ENCODE measurements around the gene FOXL1.

The FOXL1 gene

DNA sequence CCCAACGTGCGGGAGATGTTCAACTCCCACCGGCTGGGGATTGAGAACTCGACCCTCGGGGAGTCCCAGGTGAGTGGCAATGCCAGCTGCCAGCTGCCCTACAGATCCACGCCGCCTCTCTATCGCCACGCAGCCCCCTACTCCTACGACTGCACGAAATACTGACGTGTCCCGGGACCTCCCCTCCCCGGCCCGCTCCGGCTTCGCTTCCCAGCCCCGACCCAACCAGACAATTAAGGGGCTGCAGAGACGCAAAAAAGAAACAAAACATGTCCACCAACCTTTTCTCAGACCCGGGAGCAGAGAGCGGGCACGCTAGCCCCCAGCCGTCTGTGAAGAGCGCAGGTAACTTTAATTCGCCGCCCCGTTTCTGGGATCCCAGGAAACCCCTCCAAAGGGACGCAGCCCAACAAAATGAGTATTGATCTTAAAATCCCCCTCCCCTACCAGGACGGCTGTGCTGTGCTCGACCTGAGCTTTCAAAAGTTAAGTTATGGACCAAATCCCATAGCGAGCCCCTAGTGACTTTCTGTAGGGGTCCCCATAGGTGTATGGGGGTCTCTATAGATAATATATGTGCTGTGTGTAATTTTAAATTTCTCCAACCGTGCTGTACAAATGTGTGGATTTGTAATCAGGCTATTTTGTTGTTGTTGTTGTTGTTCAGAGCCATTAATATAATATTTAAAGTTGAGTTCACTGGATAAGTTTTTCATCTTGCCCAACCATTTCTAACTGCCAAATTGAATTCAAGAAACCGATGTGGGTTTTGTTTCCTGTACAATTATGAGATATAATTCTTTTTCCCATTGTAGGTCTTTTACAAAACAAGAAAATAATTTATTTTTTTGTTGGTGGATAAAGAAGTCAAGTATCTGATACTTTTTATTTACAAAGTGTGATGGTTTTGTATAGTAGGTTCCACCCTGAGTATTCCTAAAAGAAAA is 9.4 kb upstream of the FOXL1 start:
- DNase-seq (ENCODE audit: low read depth), result no peak

DNA sequence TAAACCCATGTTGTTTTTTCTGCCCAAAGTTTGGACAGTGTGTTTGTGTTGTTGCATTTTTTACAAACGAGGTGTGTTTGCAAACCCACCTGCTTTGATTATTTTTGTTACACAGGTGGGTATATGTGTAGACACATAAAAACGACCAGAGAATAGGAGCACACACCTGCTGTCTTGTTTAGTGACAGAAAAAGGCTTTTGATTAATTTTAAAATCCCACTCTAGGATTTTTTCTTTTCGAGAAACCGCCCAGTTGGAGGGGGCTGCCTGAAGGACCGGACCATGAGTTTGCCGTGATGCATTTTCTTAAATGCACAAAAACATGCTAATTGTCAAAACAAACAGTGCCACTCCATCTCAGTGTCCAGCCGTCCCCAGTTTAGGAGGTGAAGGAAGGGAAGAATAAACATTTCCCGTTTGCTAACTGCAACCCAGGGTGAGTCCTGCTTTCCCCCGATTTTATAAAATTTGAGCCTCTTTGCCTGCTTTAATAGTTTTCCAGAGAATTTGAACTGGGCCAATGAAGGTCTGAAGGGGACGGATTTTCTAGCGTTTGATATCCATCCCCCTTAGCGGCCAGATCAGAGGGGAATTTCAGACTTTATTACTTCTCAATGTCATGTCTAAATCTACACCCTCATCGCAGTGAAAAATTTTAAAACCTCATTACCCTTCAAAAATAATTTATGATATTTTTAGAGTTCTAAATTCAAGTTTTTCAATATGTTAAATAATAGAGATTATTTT is 8.5 kb upstream of the FOXL1 start:
- no peak for DNase-seq (ENCODE audit: low read depth)

GRCh38 chr16:86570558-86571529 is 7.5 kb upstream of the FOXL1 start:
- no peak for DNase-seq (ENCODE audit: low read depth)

GRCh38 chr16:86571530-86571915 is 6.8 kb upstream of the FOXL1 start:
- DNase-seq (ENCODE audit: low read depth), result no peak

DNA sequence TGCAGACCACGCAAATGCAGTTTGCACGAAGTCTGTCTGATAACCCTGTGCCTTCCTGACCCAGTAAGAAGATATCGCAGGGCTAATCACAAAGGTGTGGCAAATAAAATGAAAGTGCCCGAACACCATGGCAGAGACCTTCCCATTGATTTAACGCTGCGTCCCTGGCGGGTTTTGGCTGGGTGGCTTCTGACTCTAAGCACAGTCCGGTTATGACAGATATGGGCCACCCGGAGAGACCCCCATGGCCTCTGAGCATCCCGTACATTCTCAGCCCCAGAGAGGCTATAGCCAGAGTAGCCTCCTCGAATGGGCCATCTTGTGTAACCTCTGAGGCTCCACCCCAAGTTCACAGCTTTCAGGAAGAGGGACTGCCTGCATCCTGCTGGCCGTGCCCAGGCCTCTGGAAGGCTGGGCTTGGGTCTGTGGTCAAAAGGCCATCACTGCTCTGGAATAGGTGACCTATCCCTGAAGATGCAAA is 6.3 kb upstream of the FOXL1 start:
- DNase-seq (ENCODE audit: low read depth), result no peak

GRCh38 chr16:86572606-86573005 is 5.7 kb upstream of the FOXL1 start:
- no peak for DNase-seq (ENCODE audit: low read depth)

GRCh38 chr16:86573215-86573614 is 5.1 kb upstream of the FOXL1 start:
- DNase-seq (ENCODE audit: low read depth), result no peak

DNA sequence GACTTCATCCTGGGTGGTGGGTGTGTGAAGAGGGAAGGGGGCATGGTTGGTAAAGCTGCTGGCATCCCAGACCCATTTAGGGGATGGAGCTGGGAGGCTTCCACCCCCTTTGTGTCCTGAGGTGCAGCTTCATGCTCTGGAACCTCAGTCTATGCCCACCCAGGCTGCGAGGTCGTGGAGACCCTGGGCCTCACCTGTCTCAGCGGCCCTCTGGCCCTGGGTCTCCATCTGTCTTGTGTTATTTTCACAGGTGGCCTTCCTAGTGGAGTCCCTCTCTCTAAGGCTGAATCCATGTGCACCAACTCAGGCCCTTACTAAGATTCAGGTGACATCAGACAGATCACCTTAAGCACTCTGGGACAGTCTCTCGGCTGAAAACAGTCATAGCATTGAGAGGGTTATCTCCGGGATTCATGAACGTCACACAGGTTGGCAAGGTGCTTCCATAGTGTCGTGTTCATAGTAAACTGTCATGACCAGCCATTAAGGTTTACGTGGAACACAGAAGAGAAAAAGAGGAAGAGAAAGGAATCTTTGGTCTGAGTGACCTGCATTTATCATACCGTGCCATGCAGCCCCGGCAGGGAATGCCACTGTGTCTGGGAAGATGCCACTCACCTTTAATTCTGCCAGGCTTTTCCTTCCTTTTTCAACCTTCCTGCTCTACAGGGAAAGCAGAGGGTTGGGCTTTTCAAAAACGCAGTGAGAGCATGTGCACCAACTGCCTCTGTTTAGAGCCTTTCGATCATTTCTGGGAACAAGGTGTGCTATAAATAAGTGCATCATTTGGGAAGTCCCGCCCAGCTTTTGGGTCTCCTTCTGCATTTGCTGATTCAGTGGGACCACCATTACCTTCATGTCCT is 4.5 kb upstream of the FOXL1 start:
- DNase-seq (ENCODE audit: low read depth), result no peak

DNA sequence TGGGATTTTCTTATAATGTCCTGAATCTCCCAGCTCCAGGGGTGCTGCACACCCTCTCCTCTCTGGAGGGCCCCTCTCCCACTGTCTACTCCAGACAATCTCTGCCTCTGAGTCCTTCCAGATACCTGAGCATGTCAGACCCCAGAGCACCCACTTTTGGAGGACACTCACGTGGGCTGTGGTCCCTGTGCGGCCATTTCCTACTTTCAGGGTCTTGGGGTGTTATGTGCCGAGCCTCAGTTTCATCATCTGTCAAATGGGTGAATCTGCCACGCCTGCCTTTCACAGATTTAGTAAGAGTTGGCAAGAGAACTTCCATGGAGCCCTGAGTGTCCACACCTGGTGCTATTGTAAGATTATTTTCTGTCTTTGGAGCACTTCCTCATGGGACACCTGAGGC is 3.7 kb upstream of the FOXL1 start:
- no peak for DNase-seq (ENCODE audit: low read depth)

DNA sequence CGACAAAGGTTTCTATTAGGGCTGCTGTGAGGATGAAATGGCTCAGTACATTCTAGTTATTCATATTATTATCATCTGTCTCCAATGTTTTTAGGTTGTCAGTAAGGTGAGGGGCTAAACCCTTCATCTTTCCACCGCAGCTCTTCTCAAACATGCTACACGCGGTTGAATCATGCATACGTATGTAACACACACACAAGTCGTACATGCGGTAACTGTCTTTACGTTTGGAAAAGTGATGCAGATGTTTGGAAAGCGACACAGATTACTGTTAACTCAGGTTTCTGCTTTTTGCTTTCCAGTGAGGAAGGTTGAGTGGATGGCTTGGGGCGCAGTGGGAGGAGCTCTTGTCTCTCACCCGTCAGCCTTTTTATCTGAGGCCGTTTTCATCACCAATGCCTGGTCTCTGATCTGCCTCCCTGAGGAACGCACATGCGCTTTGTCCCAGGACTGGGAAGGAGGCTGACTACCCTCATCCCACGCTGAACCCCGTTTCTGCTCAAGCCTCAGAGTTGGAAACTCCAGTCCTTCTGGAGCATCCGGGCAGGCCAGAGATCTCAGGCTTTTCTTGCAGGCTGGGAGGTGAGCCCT is 3.2 kb upstream of the FOXL1 start:
- no peak for DNase-seq (ENCODE audit: low read depth)

GRCh38 chr16:86575754-86576557 is 2.4 kb upstream of the FOXL1 start:
- DNase-seq (ENCODE audit: low read depth), result no peak

- no peak for DNase-seq (ENCODE audit: low read depth)
Measured at GRCh38 chr16:86576591-86577313, 1.6 kb upstream of the FOXL1 start.

GRCh38 chr16:86577314-86577971 is 906 bp upstream of the FOXL1 start:
- no peak for DNase-seq (ENCODE audit: low read depth)

- no peak for DNase-seq (ENCODE audit: low read depth)
Measured at GRCh38 chr16:86578611-86579267, 390 bp downstream of the FOXL1 start.

DNA sequence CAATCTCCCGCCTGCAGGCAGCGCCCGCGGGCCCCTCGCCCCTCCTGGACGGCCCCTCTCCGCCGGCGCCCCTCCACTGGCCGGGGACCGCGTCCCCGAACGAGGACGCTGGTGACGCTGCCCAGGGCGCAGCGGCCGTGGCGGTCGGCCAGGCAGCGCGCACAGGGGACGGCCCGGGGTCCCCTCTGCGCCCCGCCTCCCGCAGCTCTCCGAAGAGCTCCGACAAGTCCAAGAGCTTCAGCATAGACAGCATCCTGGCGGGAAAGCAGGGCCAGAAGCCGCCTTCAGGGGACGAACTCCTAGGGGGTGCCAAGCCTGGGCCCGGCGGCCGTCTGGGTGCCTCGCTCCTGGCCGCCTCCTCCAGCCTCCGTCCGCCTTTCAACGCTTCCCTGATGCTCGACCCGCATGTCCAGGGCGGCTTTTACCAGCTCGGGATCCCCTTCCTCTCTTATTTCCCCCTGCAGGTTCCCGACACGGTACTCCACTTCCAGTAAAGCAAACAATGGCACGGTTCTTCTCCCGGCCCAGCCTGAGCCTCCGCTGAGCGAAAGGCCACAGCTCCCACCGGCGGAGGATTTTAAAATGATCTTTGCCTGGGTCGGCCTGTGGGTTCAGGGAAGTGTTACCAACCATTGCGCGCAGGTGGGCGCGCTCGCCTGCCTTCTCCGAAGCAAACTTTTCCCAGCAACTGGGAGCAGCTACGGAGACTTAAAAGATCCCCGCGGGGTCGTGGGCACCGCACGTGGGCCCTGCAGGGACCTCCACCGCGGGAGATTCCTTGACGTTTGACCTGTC is 1.1 kb downstream of the FOXL1 start:
- no peak for DNase-seq (ENCODE audit: low read depth)

DNA sequence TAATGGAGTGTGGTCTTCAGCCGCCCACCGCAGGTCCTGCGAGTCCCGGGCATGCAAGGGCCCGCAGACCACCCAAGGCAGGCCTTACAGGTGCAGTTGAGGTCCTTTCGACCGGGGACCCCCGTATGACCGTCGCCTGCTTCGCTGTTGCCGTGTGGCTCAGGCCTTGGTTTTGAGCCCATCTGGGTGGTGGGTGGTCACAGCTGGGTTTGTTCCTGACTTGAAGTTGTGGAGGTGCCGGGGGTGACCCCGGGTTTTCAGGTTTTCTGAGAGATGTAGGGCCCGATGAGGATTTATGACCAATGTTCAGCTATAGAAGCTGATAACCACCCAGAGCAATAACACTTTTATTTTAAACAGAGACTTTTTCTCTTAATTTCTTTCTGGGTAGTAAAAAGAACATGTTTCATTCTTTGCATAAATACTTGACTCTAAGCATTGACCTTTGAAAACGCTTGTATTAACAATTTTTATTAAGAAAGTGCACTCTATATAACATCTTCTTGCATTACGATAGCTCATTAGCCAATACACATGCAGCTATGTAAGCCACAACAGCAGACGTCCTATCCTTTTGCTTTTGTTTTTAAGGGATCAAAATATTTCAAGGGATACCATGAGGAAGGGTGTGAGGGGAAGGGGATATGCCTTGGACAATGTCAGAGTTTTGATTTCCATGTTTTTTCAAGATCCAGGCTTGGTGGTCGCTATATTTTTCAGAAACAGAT is 1.9 kb downstream of the FOXL1 start:
- DNase-seq (ENCODE audit: low read depth), result no peak
